Dendritic cell treated with granulocyte-macrophage colony-stimulating factor and Interleukin-4, amounts not matched to agents 40 ng/mL and 50 ng/mL, for 4 days (primary cell): ENCODE measurements around the gene ARIH1.
"Not testable (repeated sequence)": the region's sequence is repeated elsewhere in the genome, so short reads cannot be mapped to it uniquely, and the experiment has no call there.

ENCODE experiments used
- H3K27ac Mint-ChIP-seq: one replicate; pipeline ENCODE4 v1.8.0; 2022; ENCODE audit warnings: mild to moderate bottlenecking, mixed read lengths
- H3K27me3 Mint-ChIP-seq: one replicate; pipeline ENCODE4 v1.8.0; 2022; ENCODE audit warnings: mild to moderate bottlenecking, mixed read lengths
- H3K36me3 Mint-ChIP-seq: one replicate; pipeline ENCODE4 v1.8.0; 2022; ENCODE audit warnings: low read depth, mixed read lengths
- H3K4me1 Mint-ChIP-seq: one replicate; pipeline ENCODE4 v1.8.0; 2022; ENCODE audit warnings: low read depth, mixed read lengths
- H3K4me3 Mint-ChIP-seq: one replicate; pipeline ENCODE4 v1.8.0; 2022; ENCODE audit warnings: mild to moderate bottlenecking, moderate library complexity, mixed read lengths
- H3K9me3 Mint-ChIP-seq: one replicate; pipeline ENCODE4 v1.8.0; 2022; ENCODE audit warnings: mixed read lengths
- intact Hi-C: fragments of 100-400 bp; cut with micrococcal nuclease; formaldehyde crosslinking; loops from one replicate; pipeline ENCODE4 v1.15.0; 2022

The ARIH1 gene

DNA sequence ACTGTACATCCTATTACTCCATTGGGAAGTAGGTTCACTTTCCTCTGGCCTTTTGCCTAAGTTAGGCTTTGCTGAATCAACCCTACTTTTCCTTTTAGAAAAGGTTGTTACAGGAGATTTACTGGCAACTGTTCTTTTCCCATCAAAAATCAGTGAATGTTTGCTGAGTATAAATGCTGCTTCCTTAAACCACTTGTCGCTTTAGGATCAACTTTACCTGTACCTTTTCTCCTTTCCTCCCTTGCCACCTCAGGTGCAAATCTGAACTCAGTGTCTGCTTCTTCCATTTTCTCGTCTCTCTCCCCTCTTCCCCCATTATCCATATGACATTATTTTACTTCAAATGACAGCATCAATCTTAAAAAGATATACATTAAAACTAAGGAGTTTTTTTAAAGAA lies 110.9 kb downstream of the ARIH1 start:
- peaks cover 73% of the 10 kb centered on the region for H3K36me3 Mint-ChIP-seq
- H3K9me3 Mint-ChIP-seq, result no peaks in the 10 kb centered on the region
- intact Hi-C loops, result loop anchor here (10.0 kb wide), 1 partner anchor 270 kb away; no protein-coding TSS in a partner anchor
- peaks cover 5% of the 10 kb centered on the region for H3K4me1 Mint-ChIP-seq
- H3K4me3 Mint-ChIP-seq, result no peak overlapping the region
- H3K27ac Mint-ChIP-seq, result no peak overlapping the region
- no peaks in the 10 kb centered on the region for H3K27me3 Mint-ChIP-seq

DNA sequence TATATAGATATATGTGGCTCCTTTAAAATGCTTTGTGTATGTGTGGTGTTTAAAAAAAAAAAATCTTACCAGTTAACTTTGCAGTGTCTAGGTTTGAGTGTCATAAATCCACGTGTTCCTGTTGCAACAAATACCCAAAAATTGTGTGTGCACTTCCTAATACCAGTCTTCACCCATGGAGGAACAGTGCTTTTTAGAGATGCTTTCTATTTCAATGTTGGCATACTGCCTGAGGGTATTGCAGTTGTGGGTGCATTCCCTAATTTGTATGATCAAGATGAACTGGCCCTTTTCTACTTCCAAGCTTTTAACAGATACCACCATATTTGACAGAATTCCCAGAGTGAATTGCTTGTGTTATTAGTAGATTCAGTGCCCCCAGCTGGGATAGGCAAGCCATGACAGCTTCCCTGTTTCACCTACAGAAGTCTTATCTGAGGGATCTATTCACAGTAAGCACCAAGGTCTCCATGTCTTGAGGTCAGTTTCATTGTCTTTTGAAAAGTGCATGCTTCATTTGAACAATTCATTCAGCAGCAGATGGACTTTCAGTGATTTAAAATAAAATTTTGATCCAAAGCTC lies 111.4 kb downstream of the ARIH1 start:
- Mint-ChIP-seq H3K9me3 (no peaks in the 10 kb centered on the region), H3K27me3 (no peaks in the 10 kb centered on the region), H3K4me3 (no peak overlapping the region), H3K4me1 (peaks cover 5% of the 10 kb centered on the region), H3K36me3 (peaks cover 68% of the 10 kb centered on the region), H3K27ac (no peak overlapping the region)
- intact Hi-C loops, result loop anchor here (10.0 kb wide), 1 partner anchor 271 kb away; no protein-coding TSS in a partner anchor

DNA sequence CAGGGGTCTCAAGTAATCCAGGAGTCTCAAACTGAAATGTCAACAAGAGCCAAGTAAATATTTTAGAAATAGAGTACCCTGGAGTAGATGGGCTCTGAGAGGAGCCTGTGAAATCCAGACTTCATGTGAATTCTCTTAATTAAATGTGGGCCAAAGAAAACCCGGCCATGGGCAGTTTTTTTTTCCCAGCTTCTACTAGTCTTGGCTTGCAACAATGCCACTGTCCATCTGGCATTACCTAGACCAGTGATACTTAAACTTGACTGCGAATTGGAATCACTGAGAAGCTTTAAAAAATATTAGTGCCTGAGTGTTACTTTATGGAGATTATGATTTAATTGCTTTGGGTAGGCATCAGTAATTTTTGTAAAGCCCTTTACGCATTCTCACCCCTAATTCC lies 114.0 kb downstream of the ARIH1 start:
- Mint-ChIP-seq H3K9me3 (no peaks in the 10 kb centered on the region), H3K27me3 (no peaks in the 10 kb centered on the region), H3K27ac (no peak overlapping the region), H3K4me1 (peaks cover 5% of the 10 kb centered on the region), H3K4me3 (no peak overlapping the region), H3K36me3 (peaks cover 43% of the 10 kb centered on the region)
- intact Hi-C loops, result loop anchor here (10.0 kb wide), 1 partner anchor 273 kb away; no protein-coding TSS in a partner anchor

DNA sequence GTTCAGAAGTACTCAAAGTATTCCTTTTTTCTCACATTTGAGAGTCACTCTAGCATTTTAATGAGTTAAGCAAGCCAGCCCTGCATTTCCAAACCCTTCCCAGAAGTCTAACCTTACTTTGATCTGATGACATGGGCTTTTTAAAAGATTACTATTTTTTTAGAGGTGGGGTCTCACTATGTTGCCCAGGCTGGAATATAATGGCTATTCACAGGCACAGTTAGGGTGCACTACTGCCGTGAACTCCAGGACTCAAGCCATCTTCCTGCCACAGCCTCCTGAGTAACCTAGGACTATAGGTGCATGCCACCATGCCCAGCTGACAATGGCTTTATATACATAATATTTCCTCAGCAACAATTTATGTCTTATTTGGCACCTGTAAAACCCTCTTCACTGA lies 116.3 kb downstream of the ARIH1 start:
- intact Hi-C loops, result no loop called here
- no peak overlapping the region for H3K27ac Mint-ChIP-seq

DNA sequence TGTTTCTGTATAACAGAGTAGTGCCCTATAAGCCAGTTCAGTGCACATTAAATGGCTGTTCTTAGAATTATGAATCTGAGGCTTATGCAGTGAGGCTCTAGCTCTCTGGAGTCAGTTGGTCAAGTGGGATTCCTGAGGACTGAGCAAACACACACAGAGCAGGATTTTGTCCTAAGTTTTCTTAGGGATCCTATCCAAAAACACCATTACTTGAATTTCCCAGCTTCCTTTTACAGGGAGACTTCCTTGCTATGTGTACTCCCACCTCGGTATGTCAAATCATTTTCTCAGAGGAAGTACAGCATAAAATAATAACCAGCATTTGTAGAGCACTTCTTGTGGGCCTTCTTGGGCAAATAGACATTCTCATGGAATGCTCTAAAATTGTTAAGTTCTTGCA lies 117.2 kb downstream of the ARIH1 start:
- Mint-ChIP-seq H3K27ac (no peak overlapping the region), H3K4me3 (no peak overlapping the region), H3K9me3 (no peaks in the 10 kb centered on the region), H3K27me3 (no peaks in the 10 kb centered on the region), H3K36me3 (peaks cover 11% of the 10 kb centered on the region), H3K4me1 (no peaks in the 10 kb centered on the region)
- intact Hi-C loops, result no loop called here

More for the DNA sequence above, 116.3 kb downstream of the ARIH1 start:
- H3K36me3 Mint-ChIP-seq, result peaks cover 19% of the 10 kb centered on the region
- H3K4me1 Mint-ChIP-seq, result no peaks in the 10 kb centered on the region
- no peaks in the 10 kb centered on the region for H3K9me3 Mint-ChIP-seq
- H3K4me3 Mint-ChIP-seq, result no peak overlapping the region
- no peaks in the 10 kb centered on the region for H3K27me3 Mint-ChIP-seq

DNA sequence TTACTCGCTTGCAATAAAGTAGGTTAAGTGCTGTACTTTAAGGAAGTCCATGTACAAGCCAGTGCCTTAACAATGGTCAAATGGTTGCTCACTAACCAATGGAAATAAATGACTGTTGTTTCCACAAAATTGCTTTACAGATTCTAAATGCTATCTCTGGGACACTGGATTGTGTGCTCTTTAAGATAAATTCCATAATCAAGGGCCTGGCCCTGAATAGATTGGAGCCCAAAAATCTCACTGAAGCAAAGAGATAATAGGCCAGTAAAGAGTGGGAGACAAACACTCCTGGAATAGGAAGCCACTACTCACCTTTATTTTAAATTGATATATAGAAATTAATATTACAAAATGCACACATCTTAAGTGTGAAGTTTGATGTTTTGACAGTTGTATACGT lies 118.0 kb downstream of the ARIH1 start:
- intact Hi-C loops, result no loop called here
- H3K36me3 Mint-ChIP-seq, result peaks cover 8% of the 10 kb centered on the region
- H3K27ac Mint-ChIP-seq, result no peak overlapping the region
- no peaks in the 10 kb centered on the region for H3K4me1 Mint-ChIP-seq
- no peaks in the 10 kb centered on the region for H3K9me3 Mint-ChIP-seq
- H3K27me3 Mint-ChIP-seq, result no peaks in the 10 kb centered on the region
- H3K4me3 Mint-ChIP-seq, result no peak overlapping the region

DNA sequence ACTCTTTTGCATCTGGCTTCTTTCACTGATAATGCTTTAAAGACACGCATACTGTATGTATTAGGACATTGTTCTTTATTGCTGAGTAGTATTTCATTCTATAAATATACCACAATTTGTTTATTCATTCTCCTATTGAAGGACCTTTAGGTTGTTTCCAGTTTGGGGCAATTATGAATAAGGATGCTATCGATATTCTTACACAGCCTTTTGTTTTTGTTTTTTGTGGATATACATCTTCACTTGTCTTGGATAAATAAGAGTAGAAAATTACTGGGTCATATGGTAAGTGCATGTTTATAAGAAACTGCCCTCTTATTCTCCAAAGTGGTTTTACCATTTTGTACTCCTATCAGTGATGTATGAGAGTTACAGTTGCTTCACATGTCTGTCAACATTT lies 118.5 kb downstream of the ARIH1 start:
- no peak overlapping the region for H3K27ac Mint-ChIP-seq
- peaks cover 3% of the 10 kb centered on the region for H3K36me3 Mint-ChIP-seq
- H3K9me3 Mint-ChIP-seq, result no peaks in the 10 kb centered on the region
- no peaks in the 10 kb centered on the region for H3K4me1 Mint-ChIP-seq
- intact Hi-C loops, result no loop called here
- H3K4me3 Mint-ChIP-seq, result no peak overlapping the region
- no peaks in the 10 kb centered on the region for H3K27me3 Mint-ChIP-seq

DNA sequence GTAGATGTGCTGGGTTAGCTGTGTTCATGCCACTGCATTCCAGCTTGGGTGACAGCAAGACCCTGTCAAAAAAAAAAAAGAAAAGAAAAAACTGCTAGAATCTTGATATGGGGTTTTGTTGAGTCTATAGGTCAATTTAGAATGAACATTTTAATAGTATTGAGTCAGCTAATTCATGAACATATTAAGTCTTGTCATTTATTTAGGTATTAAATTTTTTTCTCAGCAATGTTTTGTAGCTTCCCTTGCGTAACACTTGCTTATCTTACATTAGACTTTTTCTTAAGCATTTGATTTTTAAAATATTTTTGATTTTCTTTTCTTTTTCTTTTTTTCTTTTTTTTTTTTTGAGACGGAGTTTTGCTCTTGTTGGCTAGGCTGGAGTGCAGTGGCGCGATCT lies 119.7 kb downstream of the ARIH1 start:
- intact Hi-C loops, result no loop called here
- Mint-ChIP-seq H3K9me3 (no peaks in the 10 kb centered on the region), H3K36me3 (no peaks in the 10 kb centered on the region), H3K4me1 (no peaks in the 10 kb centered on the region), H3K27me3 (no peaks in the 10 kb centered on the region), H3K27ac (no peak overlapping the region), H3K4me3 (no peak overlapping the region)

DNA sequence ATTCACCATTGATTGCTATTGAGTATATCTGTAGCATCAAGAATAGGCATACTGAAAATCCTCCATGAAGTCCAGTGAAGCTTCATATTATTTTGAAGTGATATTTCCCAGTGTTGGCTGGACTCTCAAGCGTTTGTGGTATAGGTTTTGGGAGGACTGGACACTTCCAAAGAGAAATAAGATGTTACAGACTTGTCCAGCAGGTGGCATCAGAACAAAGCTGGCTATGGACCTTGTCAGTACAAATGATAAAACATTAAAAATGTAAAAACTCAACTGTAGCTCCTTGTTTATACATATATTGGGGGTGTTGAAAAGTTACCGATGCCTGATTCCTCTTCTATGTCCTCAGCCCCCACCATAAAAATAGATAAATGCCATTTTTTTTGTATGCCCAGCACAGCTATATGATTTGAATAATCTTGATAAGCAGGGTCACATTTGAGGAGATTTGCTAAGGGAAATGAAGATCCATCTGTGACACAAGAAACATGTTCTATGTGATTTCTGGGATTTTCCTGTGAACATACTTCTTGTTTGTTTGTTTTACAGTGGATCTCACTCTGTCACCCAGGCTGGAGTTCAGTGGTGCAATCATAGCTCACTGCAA lies 125.8 kb downstream of the ARIH1 start:
- no peaks in the 10 kb centered on the region for H3K36me3 Mint-ChIP-seq
- no peak overlapping the region for H3K27ac Mint-ChIP-seq
- no peaks in the 10 kb centered on the region for H3K9me3 Mint-ChIP-seq
- H3K4me1 Mint-ChIP-seq, result no peaks in the 10 kb centered on the region
- H3K27me3 Mint-ChIP-seq, result no peaks in the 10 kb centered on the region
- intact Hi-C loops, result loop anchor here (5.0 kb wide), 1 partner anchor 482 kb away; no protein-coding TSS in a partner anchor
- no peak overlapping the region for H3K4me3 Mint-ChIP-seq

DNA sequence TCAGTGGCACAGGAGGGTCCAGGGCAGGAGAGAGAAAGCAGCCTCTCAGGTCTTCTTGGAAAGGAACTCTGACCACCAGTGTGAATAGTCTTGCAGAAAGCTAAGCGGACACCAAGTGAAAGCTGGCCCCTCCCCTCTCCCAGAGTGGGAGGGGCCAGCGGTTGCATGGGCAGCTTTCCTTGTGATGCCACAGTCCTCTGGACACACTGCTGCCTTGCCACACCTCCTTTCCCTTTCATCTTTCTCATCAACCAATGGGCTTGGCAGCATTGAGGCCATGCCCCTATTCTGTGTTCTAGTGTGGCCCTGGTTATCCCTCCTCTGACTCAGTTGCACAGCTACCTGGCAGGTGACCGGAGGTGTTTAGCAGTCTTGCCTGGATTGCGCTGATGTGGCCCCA lies 130.7 kb downstream of the ARIH1 start:
- intact Hi-C loops, result loop anchor here (5.0 kb wide), 1 partner anchor 478 kb away; no protein-coding TSS in a partner anchor
- H3K9me3 Mint-ChIP-seq, result no peaks in the 10 kb centered on the region
- H3K27me3 Mint-ChIP-seq, result no peaks in the 10 kb centered on the region
- no peaks in the 10 kb centered on the region for H3K36me3 Mint-ChIP-seq
- H3K4me1 Mint-ChIP-seq, result no peaks in the 10 kb centered on the region
- H3K27ac Mint-ChIP-seq, result no peak overlapping the region
- no peak overlapping the region for H3K4me3 Mint-ChIP-seq

DNA sequence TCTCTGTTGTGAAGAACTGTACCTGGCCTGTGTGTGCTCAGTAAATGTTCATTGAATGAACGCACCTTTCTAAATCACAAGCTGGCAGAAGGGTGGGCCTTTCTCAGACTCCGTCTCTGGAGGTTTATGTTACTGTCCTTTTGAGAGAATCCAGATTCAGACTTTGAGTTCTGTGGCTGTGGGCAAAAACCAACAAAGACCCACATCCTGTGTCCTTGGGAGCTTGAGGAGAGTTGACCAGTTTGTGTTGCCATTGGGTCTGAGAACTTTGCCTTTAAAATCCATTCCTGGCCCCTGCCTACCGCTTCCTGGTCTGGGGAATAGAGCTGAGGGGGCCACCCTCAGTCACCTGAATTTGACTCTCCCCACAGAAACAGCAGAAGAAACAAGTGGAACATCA lies 134.0 kb downstream of the ARIH1 start:
- H3K4me3 Mint-ChIP-seq, H3K4me1 Mint-ChIP-seq, H3K27me3 Mint-ChIP-seq, H3K27ac Mint-ChIP-seq, intact Hi-C loops, H3K36me3 Mint-ChIP-seq, H3K9me3 Mint-ChIP-seq: not testable (repeated sequence)

DNA sequence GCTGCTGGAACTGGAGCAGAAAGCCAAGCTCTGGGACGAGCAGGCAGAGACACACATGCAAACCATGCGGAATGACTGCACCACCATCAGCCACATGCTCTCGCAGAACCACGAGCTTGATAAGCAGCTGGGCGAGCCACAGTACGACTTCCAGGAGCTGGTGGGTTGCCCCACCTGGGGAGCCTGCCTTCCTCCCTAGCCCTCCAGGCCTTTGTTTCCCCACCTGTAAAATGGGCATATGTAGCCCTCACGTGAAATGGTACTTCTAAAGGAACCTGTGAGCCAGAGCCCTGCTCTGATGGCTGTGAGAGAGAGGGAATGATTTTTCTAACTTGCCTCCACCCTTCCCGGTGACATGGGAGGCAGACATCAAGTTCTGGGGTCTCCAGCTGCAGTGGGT lies 135.7 kb downstream of the ARIH1 start:
- H3K36me3 Mint-ChIP-seq, result no peaks in the 10 kb centered on the region
- intact Hi-C loops, result no loop called here
- no peak overlapping the region for H3K4me3 Mint-ChIP-seq
- H3K4me1 Mint-ChIP-seq, result no peaks in the 10 kb centered on the region
- H3K27me3 Mint-ChIP-seq, result no peaks in the 10 kb centered on the region
- H3K9me3 Mint-ChIP-seq, result no peaks in the 10 kb centered on the region
- no peak overlapping the region for H3K27ac Mint-ChIP-seq

DNA sequence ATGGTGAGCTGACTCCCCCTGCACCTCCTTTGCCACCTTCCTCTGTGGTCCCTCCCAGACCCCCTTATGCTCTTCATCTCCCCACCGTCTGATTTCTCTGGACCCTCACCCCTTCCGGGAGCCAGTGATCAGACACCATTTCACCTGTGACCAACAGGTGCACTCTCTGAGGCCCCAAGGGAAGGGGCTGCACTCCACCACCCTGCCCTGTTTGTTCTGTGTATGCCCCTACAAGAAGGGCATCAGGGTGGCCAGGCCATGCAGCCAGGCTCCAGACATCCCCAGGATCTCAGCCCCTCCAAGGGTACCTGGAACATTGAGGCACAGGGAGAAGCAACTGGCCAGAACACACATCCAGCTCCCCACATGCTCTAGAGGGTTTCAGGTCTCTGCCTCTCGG lies 138.2 kb downstream of the ARIH1 start:
- H3K4me1 Mint-ChIP-seq, H3K4me3 Mint-ChIP-seq, H3K27me3 Mint-ChIP-seq, intact Hi-C loops, H3K36me3 Mint-ChIP-seq, H3K27ac Mint-ChIP-seq, H3K9me3 Mint-ChIP-seq: not testable (repeated sequence)

DNA sequence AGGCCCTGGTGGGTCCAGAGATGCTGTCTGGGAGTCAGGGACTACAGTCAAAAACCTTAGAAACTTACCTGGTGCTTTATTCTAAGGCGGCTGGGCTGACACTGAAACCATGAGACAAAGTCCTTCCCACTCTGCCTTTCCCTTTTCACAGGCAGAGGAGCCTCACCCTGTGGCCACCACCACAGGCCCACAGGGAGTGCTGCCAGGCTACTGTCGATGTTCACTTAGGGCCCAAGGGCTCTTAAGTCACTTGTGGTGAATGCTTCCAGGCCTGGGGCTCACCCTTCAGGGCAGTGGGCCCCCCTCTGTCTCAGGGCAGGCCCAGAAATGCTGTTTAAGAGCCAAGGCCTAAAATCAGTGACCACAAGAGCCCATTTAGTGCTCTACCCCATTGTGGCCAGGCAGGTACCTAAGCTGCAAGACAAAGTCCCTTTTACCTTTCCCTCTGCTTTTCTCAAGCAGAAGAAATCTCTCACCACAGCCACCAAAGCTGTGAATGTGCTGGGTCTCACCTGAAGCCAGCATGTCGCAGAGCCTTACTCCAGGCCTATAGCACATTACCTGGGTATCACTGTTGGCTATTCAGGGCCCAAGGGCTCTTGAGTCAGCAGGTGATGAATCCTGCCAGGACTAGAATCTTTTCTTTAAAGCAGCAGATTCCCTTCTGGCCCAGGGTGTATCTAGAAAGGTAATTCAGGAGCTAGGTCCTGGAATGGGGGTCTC lies 140.8 kb downstream of the ARIH1 start:
- no peak overlapping the region for H3K27ac Mint-ChIP-seq
- H3K27me3 Mint-ChIP-seq, result no peaks in the 10 kb centered on the region
- intact Hi-C loops, result no loop called here

More for the DNA sequence above, 140.8 kb downstream of the ARIH1 start:
- H3K9me3 Mint-ChIP-seq, result no peaks in the 10 kb centered on the region
- no peaks in the 10 kb centered on the region for H3K36me3 Mint-ChIP-seq
- H3K4me1 Mint-ChIP-seq, result no peaks in the 10 kb centered on the region
- no peak overlapping the region for H3K4me3 Mint-ChIP-seq
